ENCODE data around the gene TMPRSS9.
"Not testable (repeated sequence)": the region's sequence is repeated elsewhere in the genome, so short reads cannot be mapped to it uniquely, and the experiment has no call there.

Gene TMPRSS9

DNA sequence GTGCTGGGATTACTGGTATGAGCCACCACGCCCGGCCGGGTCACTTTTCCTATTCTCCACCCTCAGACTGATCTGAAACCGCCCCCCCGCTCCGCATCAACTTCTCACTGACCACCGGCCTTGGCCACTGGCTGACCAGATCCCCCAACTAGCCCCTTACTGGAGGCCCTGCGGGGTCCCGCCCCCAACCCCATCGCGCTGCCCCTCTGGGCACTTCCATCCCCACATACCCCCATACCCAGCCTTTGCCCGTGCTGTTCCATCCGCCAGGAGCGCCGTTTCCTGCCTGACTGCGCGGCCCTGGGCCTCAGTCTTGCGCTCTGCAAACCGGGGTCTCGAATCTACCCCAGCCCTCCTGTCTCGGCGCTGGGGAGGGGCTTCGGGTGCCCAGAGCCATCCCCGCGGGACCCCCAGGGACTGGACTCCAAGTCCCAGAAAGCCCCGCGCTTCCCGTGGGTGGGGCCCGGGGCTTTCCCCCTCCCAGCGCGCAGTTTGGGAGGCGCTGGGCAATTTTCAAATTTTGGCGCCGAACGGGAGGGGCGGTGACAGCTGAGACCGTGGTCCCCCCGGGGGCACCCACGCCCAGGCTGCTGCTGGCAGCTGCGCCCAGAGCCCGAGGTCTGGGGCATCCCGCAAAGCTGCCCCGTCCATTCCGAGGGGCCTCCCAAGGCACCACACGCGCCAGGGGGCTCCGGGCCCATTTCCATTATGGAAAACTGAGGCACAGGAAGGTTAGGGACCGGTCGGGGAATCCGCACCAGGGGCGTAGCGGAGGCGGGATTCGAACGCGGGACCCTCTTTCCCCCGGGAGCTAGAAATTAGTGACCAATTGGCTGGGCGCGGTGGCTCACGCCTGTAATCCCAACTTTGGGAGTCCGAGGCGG lies 101.9 kb downstream of the TMPRSS9 start:
- H3K4me3 ChIP-seq (replicated peaks; ENCODE audit: low read depth, low read length) = peak overlapping the region; percentile 59
- peak; percentile 4 for TF ChIP-seq CTCF (IDR thresholded peaks at IDR 0.05; ENCODE audit: low read depth, low read length, missing control alignments)
- no peak for DNase-seq (ENCODE audit: extremely low read depth, low read depth)

GRCh38 chr19:2462635-2463421 lies 102.8 kb downstream of the TMPRSS9 start:
- no peak for TF ChIP-seq CTCF (IDR thresholded peaks at IDR 0.05; ENCODE audit: low read depth, low read length, missing control alignments)
- peak; percentile 93 for DNase-seq (ENCODE audit: extremely low read depth, low read depth)
- H3K4me3 ChIP-seq (replicated peaks; ENCODE audit: low read depth, low read length) = peak overlapping the region; percentile 59

DNA sequence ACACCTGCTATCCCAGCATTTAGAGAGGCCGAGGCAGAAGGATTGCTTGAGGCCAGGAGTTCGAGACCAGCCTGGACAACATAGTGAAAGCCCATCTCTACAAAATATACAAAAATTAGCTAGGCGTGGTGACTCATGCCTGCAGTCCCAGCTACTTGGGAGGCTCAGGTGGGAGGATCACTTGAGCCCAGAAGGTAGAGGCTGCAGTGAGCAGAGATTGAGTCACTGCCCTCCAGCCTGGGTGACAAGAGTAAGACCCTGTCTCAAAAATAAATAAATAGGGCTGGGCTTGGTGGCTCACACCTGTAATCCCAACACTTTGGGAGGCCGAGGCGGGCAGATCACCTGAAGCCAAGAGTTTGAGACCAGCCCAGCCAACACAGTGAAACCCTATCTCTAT lies 103.6 kb downstream of the TMPRSS9 start:
- not testable (repeated sequence) for H3K4me3 ChIP-seq (replicated peaks; ENCODE audit: low read depth, low read length); DNase-seq (ENCODE audit: extremely low read depth, low read depth)

DNA sequence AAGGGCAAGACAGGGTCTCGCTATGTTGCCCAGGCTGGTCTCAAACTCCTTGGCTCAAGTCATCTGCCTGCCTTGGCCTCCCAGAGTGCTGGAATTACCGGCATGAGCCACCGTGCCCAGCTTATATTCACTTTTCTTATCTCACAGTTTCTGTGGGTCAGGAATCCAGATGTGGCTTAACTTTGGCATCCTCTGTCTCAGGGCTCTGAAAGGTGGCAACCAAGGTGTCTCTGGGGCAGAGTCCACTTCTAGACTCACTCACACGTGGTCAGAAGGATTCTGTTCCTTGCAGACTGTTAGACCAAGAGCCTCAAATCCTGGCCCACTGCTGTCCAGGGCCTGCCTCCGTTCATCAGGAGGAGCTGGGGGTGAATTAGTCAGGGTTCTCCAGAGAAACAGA lies 104.3 kb downstream of the TMPRSS9 start:
- no peak for TF ChIP-seq CTCF (IDR thresholded peaks at IDR 0.05; ENCODE audit: low read depth, low read length, missing control alignments)
- no peak overlapping the region for H3K4me3 ChIP-seq (replicated peaks; ENCODE audit: low read depth, low read length)
- DNase-seq (ENCODE audit: extremely low read depth, low read depth) = no peak

- no peak for TF ChIP-seq CTCF (IDR thresholded peaks at IDR 0.05; ENCODE audit: low read depth, low read length, missing control alignments)
- no peak overlapping the region for H3K4me3 ChIP-seq (replicated peaks; ENCODE audit: low read depth, low read length)
- no peak for DNase-seq (ENCODE audit: extremely low read depth, low read depth)
Measured at GRCh38 chr19:2468596-2468995, 108.5 kb downstream of the TMPRSS9 start.

DNA sequence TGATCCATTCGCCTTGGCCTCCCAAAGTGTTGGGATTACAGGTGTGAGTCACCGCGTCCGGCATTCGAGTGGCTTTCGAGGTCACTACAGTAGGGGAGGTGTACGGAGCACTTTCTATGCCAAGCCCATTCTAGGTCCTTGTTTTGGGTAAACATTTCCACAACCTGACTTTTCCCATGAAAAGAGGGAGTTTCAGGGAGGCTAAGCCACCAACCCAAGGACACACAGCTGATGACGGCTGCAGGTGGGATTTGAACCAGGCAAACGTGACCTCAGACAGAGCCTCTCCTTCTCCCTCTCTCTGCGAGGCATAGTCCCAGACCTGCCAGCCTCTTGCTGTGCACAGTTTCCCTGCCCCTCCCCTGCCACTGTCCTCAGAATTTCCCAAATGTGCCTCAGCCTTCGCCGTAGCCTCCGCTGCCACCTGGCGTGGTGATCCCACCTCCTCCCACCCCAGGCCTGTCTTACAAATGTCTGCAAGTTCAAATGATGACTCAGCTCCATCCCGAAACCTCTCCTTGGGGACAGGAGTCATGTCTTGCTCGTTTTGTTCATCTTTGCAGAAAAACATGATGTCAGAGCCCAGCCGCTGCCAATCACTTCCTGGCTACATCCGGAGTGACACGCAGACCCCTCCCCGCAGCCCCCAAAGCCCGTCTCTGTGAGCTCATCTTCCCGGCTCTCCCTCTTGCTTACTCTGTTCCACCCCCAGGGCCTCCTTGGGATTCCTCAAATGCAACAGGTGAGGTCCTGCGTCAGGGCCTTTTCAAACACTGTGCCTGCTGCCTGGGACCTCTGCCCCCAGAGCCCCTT lies 109.2 kb downstream of the TMPRSS9 start:
- DNase-seq (ENCODE audit: extremely low read depth, low read depth) = no peak

GRCh38 chr19:2469915-2470200 lies 109.8 kb downstream of the TMPRSS9 start:
- H3K4me3 ChIP-seq (replicated peaks; ENCODE audit: low read depth, low read length); DNase-seq (ENCODE audit: extremely low read depth, low read depth): not testable (repeated sequence)

More for the DNA sequence above, 109.2 kb downstream of the TMPRSS9 start:
- no peak for TF ChIP-seq CTCF (IDR thresholded peaks at IDR 0.05; ENCODE audit: low read depth, low read length, missing control alignments)
- no peak overlapping the region for H3K4me3 ChIP-seq (replicated peaks; ENCODE audit: low read depth, low read length)
